HCT116 (cell line): Measurements from ENCODE around the gene CPA1. TPM values are rescaled to one million over a fixed set of nuclear protein-coding genes. Genes with fewer than 3 reads are reported as not detected.

ENCODE experiments used
- ATAC-seq: fragments of 200-7000 bp; cut with Tn5 transposase; 2 replicates; pipeline ENCODE4 v1.9.1; 2020; ENCODE audit warnings: mild to moderate bottlenecking, moderate library complexity
- BruUV-seq: library from RNA; stranded (reverse); fragments of 400-500 nt; replicated peaks from 2 replicates; lab custom pipeline; 2021; lab: Mats Ljungman, UMichigan
- CTCF ChIA-PET: fragments of 300-600 bp; sonication (Branson Sonifier 250); formaldehyde crosslinking; loops from one replicate; lab custom pipeline; 2021; ENCODE audit warnings: antibody characterized with exemption; lab: Charles Lee
- POLR2A ChIA-PET: fragments of 300-600, 350-600 bp; sonication (Branson Sonifier 250); formaldehyde crosslinking; loops from one replicate; lab custom pipeline; 2021; ENCODE audit warnings: antibody characterized with exemption; lab: Charles Lee
- RAD21 ChIA-PET, 2 experiments: fragments of 300-600 bp; sonication (Branson Sonifier 250); formaldehyde crosslinking; loops; one replicate each; lab custom pipeline; 2023; ENCODE audit warnings: low total read pairs in 2 of 2; ENCODE audit not compliant: uncharacterized antibody in 2 of 2, unreplicated experiment in 2 of 2, low non-redundant PET in 1 of 2; lab: Charles Lee
- DNase-seq: peaks from one replicate; pipeline ENCODE4 v3.0.0-alpha.2; 2010; ENCODE audit warnings: low read depth, low spot score
- H2AFZ ChIP-seq: fragments of 200-600 bp; shearing (Covaris generic), sonication (generic); 2 replicates; pipeline ENCODE4 v1.6.1; 2017; ENCODE audit warnings: low read depth, mixed run types, mixed read lengths, antibody characterized with exemption, low read length; ENCODE audit not compliant: poor library complexity, severe bottlenecking
- H3K27ac ChIP-seq: 2 replicates; pipeline ENCODE4 v1.5.1; 2012; ENCODE audit warnings: low read depth, low read length
- H3K27me3 ChIP-seq: fragments of 200-600 bp; sonication (generic); 2 replicates; pipeline ENCODE4 v1.6.1; 2016; ENCODE audit warnings: mixed run types, low read length, mixed read lengths; ENCODE audit not compliant: insufficient read depth
- H3K36me3 ChIP-seq, 2 experiments: fragments of 200-500 bp in 1 of 2; fragments of 200-600 bp in 1 of 2; sonication (Bioruptor generic) in 1 of 2; sonication (generic) in 1 of 2; 2 replicates each; pipeline versions ENCODE4 v1.5.1 to v1.6.1; 2014 to 2016; ENCODE audit warnings: low read length in 2 of 2, inconsistent platforms in 1 of 2, mixed read lengths in 1 of 2, mixed run types in 1 of 2; ENCODE audit not compliant: insufficient read depth in 2 of 2, control insufficient read depth in 1 of 2
- H3K4me1 ChIP-seq, 2 experiments: fragments of 200-600 bp in 1 of 2; sonication (generic) in 1 of 2; 2 replicates each; pipeline versions ENCODE4 v1.5.1 to v1.6.1; 2012 to 2017; ENCODE audit warnings: low read length in 2 of 2, inconsistent platforms in 1 of 2, mild to moderate bottlenecking in 1 of 2, mixed read lengths in 1 of 2, mixed run types in 1 of 2, moderate library complexity in 1 of 2; ENCODE audit not compliant: insufficient read depth in 2 of 2, control insufficient read depth in 1 of 2
- H3K4me2 ChIP-seq: fragments of 200-600 bp; sonication (generic); 2 replicates; pipeline ENCODE4 v1.6.1; 2017; ENCODE audit warnings: mixed run types, low read length, mixed read lengths
- H3K4me3 ChIP-seq, 2 experiments: fragments of 200-600 bp in 1 of 2; sonication (generic) in 1 of 2; replicated peaks in 1 of 2; 2 replicates each; pipeline ENCODE4 v1.5.1; 2011 to 2016; ENCODE audit warnings: low read length in 2 of 2, control low read depth in 1 of 2, low read depth in 1 of 2, mild to moderate bottlenecking in 1 of 2, mixed read lengths in 1 of 2, mixed run types in 1 of 2
- H3K79me2 ChIP-seq: fragments of 200-600 bp; sonication (generic); 2 replicates; pipeline ENCODE4 v1.6.1; 2017; ENCODE audit warnings: mild to moderate bottlenecking, mixed run types, low read length, moderate library complexity, mixed read lengths; ENCODE audit not compliant: insufficient read depth
- H3K9ac ChIP-seq: fragments of 200-600 bp; sonication (generic); 2 replicates; pipeline ENCODE4 v1.6.1; 2016; ENCODE audit warnings: low read length, mixed read lengths
- H3K9me2 ChIP-seq: fragments of 200-600 bp; sonication (generic), shearing (Covaris generic); 2 replicates; pipeline ENCODE4 v1.6.1; 2017; ENCODE audit warnings: mixed run types, mild to moderate bottlenecking, moderate library complexity; ENCODE audit not compliant: insufficient read depth
- H3K9me3 ChIP-seq, 2 experiments: fragments of 200-500 bp in 1 of 2; fragments of 200-600 bp in 1 of 2; sonication (Bioruptor generic) in 1 of 2; sonication (generic) in 1 of 2; 2 replicates each; pipeline ENCODE4 v1.6.1; 2014 to 2017; ENCODE audit warnings: low read length in 2 of 2, mixed read lengths in 2 of 2, inconsistent platforms in 1 of 2, low read depth in 1 of 2, mild to moderate bottlenecking in 1 of 2, mixed run types in 1 of 2, moderate library complexity in 1 of 2; ENCODE audit not compliant: control insufficient read depth in 1 of 2, insufficient read depth in 1 of 2
- H4K20me1 ChIP-seq: fragments of 200-600 bp; sonication (generic), shearing (Covaris generic); 2 replicates; pipeline ENCODE4 v1.6.1; 2017; ENCODE audit warnings: mixed run types, mild to moderate bottlenecking, moderate library complexity; ENCODE audit not compliant: insufficient read depth
- CBX3 ChIP-seq: IDR thresholded peaks from 2 replicates; pipeline ENCODE4 v1.6.1; 2012; ENCODE audit warnings: low read depth
- CEBPB ChIP-seq: IDR thresholded peaks from 2 replicates; pipeline ENCODE4 v1.6.1; 2012; ENCODE audit warnings: low read depth
- EZH2 ChIP-seq: fragments of 200-600 bp; sonication (generic); IDR thresholded peaks from 2 replicates; pipeline ENCODE4 v1.6.1; 2017; ENCODE audit warnings: antibody characterized with exemption, mixed run types
- EZH2phosphoT487 ChIP-seq: fragments of 200-600 bp; IDR thresholded peaks from 2 replicates; pipeline ENCODE4 v1.6.1; 2018; ENCODE audit warnings: antibody characterized with exemption, borderline replicate concordance
- POLR2AphosphoS5 ChIP-seq: IDR thresholded peaks from 2 replicates; pipeline ENCODE4 v1.6.1; 2011; ENCODE audit warnings: mild to moderate bottlenecking, low read depth, low read length, moderate library complexity
- RAD21 ChIP-seq: IDR thresholded peaks from 2 replicates; pipeline ENCODE4 v1.6.1; 2012; ENCODE audit warnings: low read depth, mild to moderate bottlenecking
- SIN3A ChIP-seq: IDR thresholded peaks from 2 replicates; pipeline ENCODE4 v1.6.1; 2012; ENCODE audit warnings: low read depth
- SRF ChIP-seq: IDR thresholded peaks from 2 replicates; pipeline ENCODE4 v1.6.1; 2012; ENCODE audit warnings: low read depth
- TCF7L2 ChIP-seq: IDR thresholded peaks from 2 replicates; pipeline ENCODE4 v1.7.0; 2011; ENCODE audit warnings: borderline replicate concordance, inconsistent platforms; ENCODE audit not compliant: insufficient read depth, insufficient read length; ENCODE audit errors: extremely low read depth
- ZFX ChIP-seq: fragments of 450-650 bp; IDR thresholded peaks from 2 replicates; pipeline ENCODE4 v1.6.1; 2017
- ZNF274 ChIP-seq: fragments of 200-500 bp; sonication (Bioruptor generic); IDR thresholded peaks from 2 replicates; pipeline ENCODE4 v1.6.1; 2014; ENCODE audit warnings: mild to moderate bottlenecking, low read depth, low read length, inconsistent platforms
- intact Hi-C: fragments of 100-400 bp; cut with micrococcal nuclease; formaldehyde crosslinking; loops from 2 replicates; pipeline ENCODE4 v1.10.0; 2022
- total RNA-seq: library from RNA; stranded (reverse); gene quantifications from one replicate; pipeline ENCODE4 v1.2.1, GENCODE V29; 2021; ENCODE audit not compliant: unreplicated experiment
- TF ChIP-seq, protein P1 (sequence below): IDR thresholded peaks from 2 replicates; pipeline ENCODE4 v1.6.1; 2012
- TF ChIP-seq, protein P2 (sequence below): IDR thresholded peaks from 2 replicates; pipeline ENCODE4 v1.6.1; 2012; ENCODE audit warnings: low read depth
- TF ChIP-seq, protein P3 (sequence below), 3 experiments: fragments of 200-600 bp in 1 of 3; sonication (generic) in 1 of 3; IDR thresholded peaks in 2 of 3; conservative IDR thresholded peaks in 1 of 3; 2 replicates each; pipeline ENCODE4 v1.5.1; 2012 to 2017; ENCODE audit warnings: low read depth in 2 of 3, low read length in 2 of 3, antibody characterized with exemption in 1 of 3, borderline replicate concordance in 1 of 3, control low read depth in 1 of 3, mild to moderate bottlenecking in 1 of 3, mixed read lengths in 1 of 3, mixed run types in 1 of 3, moderate library complexity in 1 of 3; ENCODE audit not compliant: insufficient read depth in 1 of 3
- TF ChIP-seq, protein P4 (sequence below): IDR thresholded peaks from 2 replicates; pipeline ENCODE4 v1.6.1; 2011; ENCODE audit warnings: mild to moderate bottlenecking, low read length, moderate library complexity; ENCODE audit not compliant: insufficient replicate concordance; ENCODE audit errors: extremely low read depth

CPA1 gene
- total RNA-seq, 1 experiment from 2014 or later: 11.9 TPM

DNA sequence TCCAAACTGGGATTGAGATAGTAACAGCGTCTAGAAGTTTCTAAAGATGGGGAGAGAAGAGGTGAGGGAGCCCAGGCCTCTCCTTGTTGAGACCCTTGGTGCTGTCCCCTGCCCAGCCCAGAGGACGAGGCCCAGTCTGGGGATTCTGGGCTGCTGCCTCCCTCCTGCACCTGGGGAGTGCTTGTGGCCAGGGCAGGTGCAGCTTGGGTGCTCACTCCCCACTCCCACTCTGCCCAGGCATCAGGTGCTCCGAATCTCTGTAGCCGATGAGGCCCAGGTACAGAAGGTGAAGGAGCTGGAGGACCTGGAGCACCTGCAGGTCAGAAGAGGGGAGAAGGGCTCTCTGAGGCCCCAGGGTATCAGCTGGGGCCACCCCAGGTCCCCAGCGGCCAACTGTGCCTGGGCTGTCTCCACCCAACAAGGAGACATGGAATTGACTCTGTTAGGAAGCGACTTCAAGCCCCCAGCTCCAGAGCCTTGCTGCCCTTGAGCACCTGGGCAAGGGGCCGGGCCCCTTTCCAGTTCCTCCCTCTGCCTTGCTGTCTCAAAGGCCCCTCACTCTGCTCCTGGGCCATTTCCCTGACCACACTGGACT lies 664 bp downstream of the CPA1 start:
- Histone ChIP-seq H4K20me1 (no peaks in the 10 kb centered on the region), H3K79me2 (no peaks in the 10 kb centered on the region), H3K9ac (no peak overlapping the region), H3K9me2 (no peaks in the 10 kb centered on the region), H2AFZ (no peak overlapping the region), H3K4me1 (no peaks in the 10 kb centered on the region), H3K36me3 (no peaks in the 10 kb centered on the region), H3K27ac (no peak overlapping the region), H3K4me2 (no peak overlapping the region), H3K27me3 (no peaks in the 10 kb centered on the region), H3K4me3 (no peak overlapping the region), H3K9me3 (no peaks in the 10 kb centered on the region)
- no peak for ATAC-seq
- RAD21 ChIA-PET: no interaction called here
- CTCF ChIA-PET: no interaction called here
- no peak for DNase-seq
- intact Hi-C loops: no loop called here
- no peak for TF ChIP-seq ZNF274
- no peak for TF ChIP-seq RAD21
- no peak for TF ChIP-seq CBX3
- TF ChIP-seq, protein P1, sequence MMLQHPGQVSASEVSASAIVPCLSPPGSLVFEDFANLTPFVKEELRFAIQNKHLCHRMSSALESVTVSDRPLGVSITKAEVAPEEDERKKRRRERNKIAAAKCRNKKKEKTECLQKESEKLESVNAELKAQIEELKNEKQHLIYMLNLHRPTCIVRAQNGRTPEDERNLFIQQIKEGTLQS: no peak
- no peak for TF ChIP-seq ZFX
- no peak for TF ChIP-seq CEBPB
- TF ChIP-seq, protein P2, sequence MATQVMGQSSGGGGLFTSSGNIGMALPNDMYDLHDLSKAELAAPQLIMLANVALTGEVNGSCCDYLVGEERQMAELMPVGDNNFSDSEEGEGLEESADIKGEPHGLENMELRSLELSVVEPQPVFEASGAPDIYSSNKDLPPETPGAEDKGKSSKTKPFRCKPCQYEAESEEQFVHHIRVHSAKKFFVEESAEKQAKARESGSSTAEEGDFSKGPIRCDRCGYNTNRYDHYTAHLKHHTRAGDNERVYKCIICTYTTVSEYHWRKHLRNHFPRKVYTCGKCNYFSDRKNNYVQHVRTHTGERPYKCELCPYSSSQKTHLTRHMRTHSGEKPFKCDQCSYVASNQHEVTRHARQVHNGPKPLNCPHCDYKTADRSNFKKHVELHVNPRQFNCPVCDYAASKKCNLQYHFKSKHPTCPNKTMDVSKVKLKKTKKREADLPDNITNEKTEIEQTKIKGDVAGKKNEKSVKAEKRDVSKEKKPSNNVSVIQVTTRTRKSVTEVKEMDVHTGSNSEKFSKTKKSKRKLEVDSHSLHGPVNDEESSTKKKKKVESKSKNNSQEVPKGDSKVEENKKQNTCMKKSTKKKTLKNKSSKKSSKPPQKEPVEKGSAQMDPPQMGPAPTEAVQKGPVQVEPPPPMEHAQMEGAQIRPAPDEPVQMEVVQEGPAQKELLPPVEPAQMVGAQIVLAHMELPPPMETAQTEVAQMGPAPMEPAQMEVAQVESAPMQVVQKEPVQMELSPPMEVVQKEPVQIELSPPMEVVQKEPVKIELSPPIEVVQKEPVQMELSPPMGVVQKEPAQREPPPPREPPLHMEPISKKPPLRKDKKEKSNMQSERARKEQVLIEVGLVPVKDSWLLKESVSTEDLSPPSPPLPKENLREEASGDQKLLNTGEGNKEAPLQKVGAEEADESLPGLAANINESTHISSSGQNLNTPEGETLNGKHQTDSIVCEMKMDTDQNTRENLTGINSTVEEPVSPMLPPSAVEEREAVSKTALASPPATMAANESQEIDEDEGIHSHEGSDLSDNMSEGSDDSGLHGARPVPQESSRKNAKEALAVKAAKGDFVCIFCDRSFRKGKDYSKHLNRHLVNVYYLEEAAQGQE: no peak
- TF ChIP-seq EZH2phosphoT487: no peak
- no peak for TF ChIP-seq TCF7L2
- TF ChIP-seq POLR2AphosphoS5: no peak
- TF ChIP-seq, protein P3, sequence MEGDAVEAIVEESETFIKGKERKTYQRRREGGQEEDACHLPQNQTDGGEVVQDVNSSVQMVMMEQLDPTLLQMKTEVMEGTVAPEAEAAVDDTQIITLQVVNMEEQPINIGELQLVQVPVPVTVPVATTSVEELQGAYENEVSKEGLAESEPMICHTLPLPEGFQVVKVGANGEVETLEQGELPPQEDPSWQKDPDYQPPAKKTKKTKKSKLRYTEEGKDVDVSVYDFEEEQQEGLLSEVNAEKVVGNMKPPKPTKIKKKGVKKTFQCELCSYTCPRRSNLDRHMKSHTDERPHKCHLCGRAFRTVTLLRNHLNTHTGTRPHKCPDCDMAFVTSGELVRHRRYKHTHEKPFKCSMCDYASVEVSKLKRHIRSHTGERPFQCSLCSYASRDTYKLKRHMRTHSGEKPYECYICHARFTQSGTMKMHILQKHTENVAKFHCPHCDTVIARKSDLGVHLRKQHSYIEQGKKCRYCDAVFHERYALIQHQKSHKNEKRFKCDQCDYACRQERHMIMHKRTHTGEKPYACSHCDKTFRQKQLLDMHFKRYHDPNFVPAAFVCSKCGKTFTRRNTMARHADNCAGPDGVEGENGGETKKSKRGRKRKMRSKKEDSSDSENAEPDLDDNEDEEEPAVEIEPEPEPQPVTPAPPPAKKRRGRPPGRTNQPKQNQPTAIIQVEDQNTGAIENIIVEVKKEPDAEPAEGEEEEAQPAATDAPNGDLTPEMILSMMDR (IDR thresholded peaks at IDR 0.05 in 2 of 3, conservative IDR thresholded peaks at IDR 0.05 in 1 of 3; ENCODE audit: borderline replicate concordance in 1 of 3, insufficient read depth in 1 of 3, low read depth in 2 of 3, low read length in 2 of 3): no peak
- TF ChIP-seq SRF: no peak
- no peak for TF ChIP-seq SIN3A
- TF ChIP-seq, protein P4, sequence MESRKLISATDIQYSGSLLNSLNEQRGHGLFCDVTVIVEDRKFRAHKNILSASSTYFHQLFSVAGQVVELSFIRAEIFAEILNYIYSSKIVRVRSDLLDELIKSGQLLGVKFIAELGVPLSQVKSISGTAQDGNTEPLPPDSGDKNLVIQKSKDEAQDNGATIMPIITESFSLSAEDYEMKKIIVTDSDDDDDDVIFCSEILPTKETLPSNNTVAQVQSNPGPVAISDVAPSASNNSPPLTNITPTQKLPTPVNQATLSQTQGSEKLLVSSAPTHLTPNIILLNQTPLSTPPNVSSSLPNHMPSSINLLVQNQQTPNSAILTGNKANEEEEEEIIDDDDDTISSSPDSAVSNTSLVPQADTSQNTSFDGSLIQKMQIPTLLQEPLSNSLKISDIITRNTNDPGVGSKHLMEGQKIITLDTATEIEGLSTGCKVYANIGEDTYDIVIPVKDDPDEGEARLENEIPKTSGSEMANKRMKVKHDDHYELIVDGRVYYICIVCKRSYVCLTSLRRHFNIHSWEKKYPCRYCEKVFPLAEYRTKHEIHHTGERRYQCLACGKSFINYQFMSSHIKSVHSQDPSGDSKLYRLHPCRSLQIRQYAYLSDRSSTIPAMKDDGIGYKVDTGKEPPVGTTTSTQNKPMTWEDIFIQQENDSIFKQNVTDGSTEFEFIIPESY: no peak
- TF ChIP-seq EZH2: no peak
- no TSS peak for BruUV-seq
- POLR2A ChIA-PET: interaction anchor here (0.6 kb wide), 1 partner anchor 60 kb away, joined by 4 read pairs; the partner anchor contains the start of gene CEP41
